Measurements from ENCODE around the gene RNF166.
A peak's percentile ranks its signal among the peaks of the same experiment; 100 is the strongest.

The RNF166 gene

DNA sequence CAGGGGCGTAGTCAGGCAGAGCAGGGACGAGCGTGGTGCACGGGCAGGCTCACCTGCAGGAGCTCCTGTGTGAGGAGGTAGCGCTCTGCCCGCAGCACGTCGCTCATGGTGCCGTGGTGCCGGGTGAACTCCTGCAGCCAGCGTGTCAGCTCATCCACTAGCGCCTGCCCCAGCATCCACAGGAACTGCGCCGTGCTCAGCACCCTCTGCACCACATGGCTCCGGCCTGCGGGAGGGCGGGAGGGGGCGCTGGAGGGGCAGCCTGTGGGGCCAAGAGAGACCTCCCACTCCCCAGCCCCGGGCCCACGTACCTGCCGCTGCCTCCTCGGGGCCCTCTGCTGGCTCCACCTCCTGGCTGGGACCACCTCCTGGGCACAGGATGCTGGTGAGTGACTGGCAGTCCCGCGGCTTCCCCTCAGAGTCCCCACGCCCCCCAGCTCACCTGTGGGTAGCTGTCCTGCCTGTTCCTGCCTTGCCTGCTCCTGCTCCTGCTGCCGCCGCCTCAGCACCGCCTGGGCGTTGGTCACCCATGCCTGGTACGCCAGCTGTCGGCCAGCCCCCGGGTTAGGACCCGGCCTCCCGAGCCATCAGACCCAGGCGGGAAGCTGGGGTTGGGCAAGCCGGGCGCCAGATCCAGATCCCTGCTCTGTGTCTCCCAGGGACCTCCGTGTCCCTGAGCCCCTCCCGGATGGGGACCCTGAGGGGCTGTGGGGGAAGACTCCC lies 16.7 kb upstream of the RNF166 start:
- ATAC-seq (ENCODE audit: insufficient read depth, low read depth) (0 out of 3 replicates have a peak, but pooled peaks have one; percentile 10), DNase-seq (no peak)
- no peaks in the 10 kb centered on the region for H3K4me1 ChIP-seq (ENCODE audit: insufficient read depth, low read length)
- no peak overlapping the region for H2AFZ ChIP-seq (ENCODE audit: low read depth, low read length)
- H3K9ac ChIP-seq (ENCODE audit: low read depth, low read length), result no peak overlapping the region
- H3K36me3 ChIP-seq (ENCODE audit: insufficient read depth, low read length), result peaks cover 97% of the 10 kb centered on the region
- no peaks in the 10 kb centered on the region for H3K79me2 ChIP-seq (ENCODE audit: insufficient read depth, low read length)
- H3K27ac ChIP-seq (ENCODE audit: low read length), result no peak overlapping the region
- peaks cover 19% of the 10 kb centered on the region for H4K20me1 ChIP-seq (ENCODE audit: insufficient read depth, low read length)
- H3K4me3 ChIP-seq (ENCODE audit: low read depth in 1 of 2, low read length in 2 of 2), result no peak overlapping the region
- H3K9me3 ChIP-seq (ENCODE audit: insufficient read depth, low read length, severe bottlenecking), result no peaks in the 10 kb centered on the region
- H3K4me2 ChIP-seq (ENCODE audit: insufficient read depth, low read length), result no peak overlapping the region
- TF ChIP-seq, protein P1, sequence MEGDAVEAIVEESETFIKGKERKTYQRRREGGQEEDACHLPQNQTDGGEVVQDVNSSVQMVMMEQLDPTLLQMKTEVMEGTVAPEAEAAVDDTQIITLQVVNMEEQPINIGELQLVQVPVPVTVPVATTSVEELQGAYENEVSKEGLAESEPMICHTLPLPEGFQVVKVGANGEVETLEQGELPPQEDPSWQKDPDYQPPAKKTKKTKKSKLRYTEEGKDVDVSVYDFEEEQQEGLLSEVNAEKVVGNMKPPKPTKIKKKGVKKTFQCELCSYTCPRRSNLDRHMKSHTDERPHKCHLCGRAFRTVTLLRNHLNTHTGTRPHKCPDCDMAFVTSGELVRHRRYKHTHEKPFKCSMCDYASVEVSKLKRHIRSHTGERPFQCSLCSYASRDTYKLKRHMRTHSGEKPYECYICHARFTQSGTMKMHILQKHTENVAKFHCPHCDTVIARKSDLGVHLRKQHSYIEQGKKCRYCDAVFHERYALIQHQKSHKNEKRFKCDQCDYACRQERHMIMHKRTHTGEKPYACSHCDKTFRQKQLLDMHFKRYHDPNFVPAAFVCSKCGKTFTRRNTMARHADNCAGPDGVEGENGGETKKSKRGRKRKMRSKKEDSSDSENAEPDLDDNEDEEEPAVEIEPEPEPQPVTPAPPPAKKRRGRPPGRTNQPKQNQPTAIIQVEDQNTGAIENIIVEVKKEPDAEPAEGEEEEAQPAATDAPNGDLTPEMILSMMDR (IDR thresholded peaks at IDR 0.05; ENCODE audit: borderline replicate concordance, extremely low read depth, low read length, poor library complexity, severe bottlenecking), result no peak
- no peak for TF ChIP-seq EZH2 (IDR thresholded peaks at IDR 0.05; ENCODE audit: borderline replicate concordance, low read depth, low read length, severe bottlenecking)
- H3K27me3 ChIP-seq (ENCODE audit: insufficient read depth, low read length, poor library complexity), result no peaks in the 10 kb centered on the region

DNA sequence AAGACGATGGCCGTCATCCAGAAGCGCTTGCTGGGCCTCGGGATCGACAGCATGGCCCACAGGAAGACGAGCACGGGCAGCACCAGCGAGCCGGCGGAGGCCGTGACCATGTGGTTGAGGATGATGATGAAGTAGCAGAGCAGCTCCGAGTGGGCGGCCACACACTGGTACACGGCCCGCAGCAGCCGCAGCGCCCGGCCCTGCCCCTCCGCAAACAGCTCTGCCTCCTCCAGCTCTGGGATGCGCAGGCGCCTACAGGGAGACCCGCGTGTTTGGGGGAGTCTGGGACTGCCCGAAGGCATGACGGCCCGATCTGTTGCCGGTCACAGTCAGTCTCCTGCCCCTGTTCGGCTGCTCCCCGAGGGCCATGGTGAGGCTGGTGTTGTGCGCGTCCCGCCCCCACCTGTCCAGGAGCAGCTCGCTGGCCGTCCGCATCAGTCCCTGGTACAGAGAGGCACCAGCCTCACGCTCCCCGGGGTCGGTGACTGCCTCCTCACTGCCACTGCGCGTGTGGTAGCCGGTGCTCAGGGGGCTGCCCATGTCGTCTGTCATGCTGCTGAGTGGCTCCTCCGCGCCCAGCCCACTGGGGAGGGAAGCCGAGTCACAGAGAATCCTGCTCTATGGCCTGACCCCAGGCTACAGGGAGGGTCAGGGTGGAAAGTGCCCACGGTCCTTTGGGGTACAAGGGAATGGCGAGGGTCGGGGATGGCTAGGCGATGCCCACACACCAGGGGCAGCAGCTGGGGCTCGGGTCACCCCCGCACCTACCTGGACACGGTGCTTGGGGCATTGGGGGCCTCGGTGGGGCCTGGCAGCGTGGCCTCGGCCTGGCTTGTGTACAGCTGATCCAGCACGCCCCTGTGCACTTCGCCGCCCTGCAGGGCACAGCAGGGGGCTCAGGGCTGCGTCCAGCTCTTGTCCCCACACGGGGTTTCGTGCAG lies 15.9 kb upstream of the RNF166 start:
- DNase-seq, result no peak
- Histone ChIP-seq H3K27ac (ENCODE audit: low read length) (no peak overlapping the region), H3K4me2 (ENCODE audit: insufficient read depth, low read length) (no peak overlapping the region), H3K79me2 (ENCODE audit: insufficient read depth, low read length) (no peaks in the 10 kb centered on the region), H3K4me1 (ENCODE audit: insufficient read depth, low read length) (no peaks in the 10 kb centered on the region), H3K4me3 (ENCODE audit: low read depth in 1 of 2, low read length in 2 of 2) (no peak overlapping the region), H3K9ac (ENCODE audit: low read depth, low read length) (no peak overlapping the region), H4K20me1 (ENCODE audit: insufficient read depth, low read length) (peaks cover 19% of the 10 kb centered on the region), H3K36me3 (ENCODE audit: insufficient read depth, low read length) (peaks cover 98% of the 10 kb centered on the region), H3K9me3 (ENCODE audit: insufficient read depth, low read length, severe bottlenecking) (no peaks in the 10 kb centered on the region), H3K27me3 (ENCODE audit: insufficient read depth, low read length, poor library complexity) (no peaks in the 10 kb centered on the region), H2AFZ (ENCODE audit: low read depth, low read length) (no peak overlapping the region)
- no peak for ATAC-seq (ENCODE audit: insufficient read depth, low read depth)
- TF ChIP-seq, protein P1 (IDR thresholded peaks at IDR 0.05; ENCODE audit: borderline replicate concordance, extremely low read depth, low read length, poor library complexity, severe bottlenecking), result no peak
- no peak for TF ChIP-seq EZH2 (IDR thresholded peaks at IDR 0.05; ENCODE audit: borderline replicate concordance, low read depth, low read length, severe bottlenecking)

DNA sequence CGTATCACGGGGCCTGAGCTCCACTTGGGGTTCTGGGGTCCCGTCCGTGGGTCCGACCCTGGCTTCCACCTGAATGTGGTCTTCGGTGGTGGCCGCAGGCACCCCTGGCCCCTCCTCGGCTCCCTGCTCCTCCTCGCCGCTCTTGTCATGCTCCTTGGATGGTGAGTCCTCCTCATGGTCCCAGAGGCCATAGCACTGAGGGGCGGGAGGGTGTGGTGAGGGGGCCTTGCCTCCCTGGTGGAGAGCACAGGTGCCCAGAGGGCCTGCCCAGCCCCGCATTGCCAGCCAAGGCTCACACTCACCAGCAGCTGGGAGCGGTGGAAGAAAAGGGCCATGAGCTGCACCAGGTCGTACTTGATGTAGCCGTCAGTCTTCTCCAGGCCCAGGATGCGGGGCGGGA lies 15.0 kb upstream of the RNF166 start:
- Histone ChIP-seq H3K79me2 (ENCODE audit: insufficient read depth, low read length) (no peaks in the 10 kb centered on the region), H3K27me3 (ENCODE audit: insufficient read depth, low read length, poor library complexity) (no peaks in the 10 kb centered on the region), H2AFZ (ENCODE audit: low read depth, low read length) (no peak overlapping the region), H3K4me2 (ENCODE audit: insufficient read depth, low read length) (no peak overlapping the region), H3K27ac (ENCODE audit: low read length) (no peak overlapping the region), H3K9me3 (ENCODE audit: insufficient read depth, low read length, severe bottlenecking) (no peaks in the 10 kb centered on the region), H3K36me3 (ENCODE audit: insufficient read depth, low read length) (peaks cover 99% of the 10 kb centered on the region), H4K20me1 (ENCODE audit: insufficient read depth, low read length) (peaks cover 24% of the 10 kb centered on the region), H3K4me1 (ENCODE audit: insufficient read depth, low read length) (no peaks in the 10 kb centered on the region), H3K9ac (ENCODE audit: low read depth, low read length) (no peak overlapping the region), H3K4me3 (ENCODE audit: low read depth in 1 of 2, low read length in 2 of 2) (no peak overlapping the region)
- TF ChIP-seq, protein P1 (IDR thresholded peaks at IDR 0.05; ENCODE audit: borderline replicate concordance, extremely low read depth, low read length, poor library complexity, severe bottlenecking), result no peak
- TF ChIP-seq EZH2 (IDR thresholded peaks at IDR 0.05; ENCODE audit: borderline replicate concordance, low read depth, low read length, severe bottlenecking), result no peak
- DNase-seq (no peak), ATAC-seq (ENCODE audit: insufficient read depth, low read depth) (no peak)

All from DND-41 (cell line).